Fibroblast of mammary gland (primary cell): ENCODE measurements around the gene CCDC187.
"Not testable (repeated sequence)": the region's sequence is repeated elsewhere in the genome, so short reads cannot be mapped to it uniquely, and the experiment has no call there.

Source experiments
- DNase-seq: peaks from one replicate; pipeline ENCODE4 v3.0.0-alpha.2; 2010; ENCODE audit warnings: low read depth
- H3K4me3 ChIP-seq: 2 replicates; pipeline ENCODE4 v1.5.1; 2011; ENCODE audit warnings: low read depth, mild to moderate bottlenecking, low read length, moderate library complexity; ENCODE audit not compliant: control insufficient read depth
- TF ChIP-seq, protein P1 (sequence below): conservative IDR thresholded peaks from 2 replicates; pipeline ENCODE4 v1.5.1; 2011; ENCODE audit warnings: low read depth, low read length, inconsistent platforms; ENCODE audit not compliant: control insufficient read depth, insufficient read depth

CCDC187 gene

GRCh38 chr9:136237486-136238341, 66.2 kb downstream of the CCDC187 start:
- no peak overlapping the region for H3K4me3 ChIP-seq
- DNase-seq, result no peak
- TF ChIP-seq, protein P1, sequence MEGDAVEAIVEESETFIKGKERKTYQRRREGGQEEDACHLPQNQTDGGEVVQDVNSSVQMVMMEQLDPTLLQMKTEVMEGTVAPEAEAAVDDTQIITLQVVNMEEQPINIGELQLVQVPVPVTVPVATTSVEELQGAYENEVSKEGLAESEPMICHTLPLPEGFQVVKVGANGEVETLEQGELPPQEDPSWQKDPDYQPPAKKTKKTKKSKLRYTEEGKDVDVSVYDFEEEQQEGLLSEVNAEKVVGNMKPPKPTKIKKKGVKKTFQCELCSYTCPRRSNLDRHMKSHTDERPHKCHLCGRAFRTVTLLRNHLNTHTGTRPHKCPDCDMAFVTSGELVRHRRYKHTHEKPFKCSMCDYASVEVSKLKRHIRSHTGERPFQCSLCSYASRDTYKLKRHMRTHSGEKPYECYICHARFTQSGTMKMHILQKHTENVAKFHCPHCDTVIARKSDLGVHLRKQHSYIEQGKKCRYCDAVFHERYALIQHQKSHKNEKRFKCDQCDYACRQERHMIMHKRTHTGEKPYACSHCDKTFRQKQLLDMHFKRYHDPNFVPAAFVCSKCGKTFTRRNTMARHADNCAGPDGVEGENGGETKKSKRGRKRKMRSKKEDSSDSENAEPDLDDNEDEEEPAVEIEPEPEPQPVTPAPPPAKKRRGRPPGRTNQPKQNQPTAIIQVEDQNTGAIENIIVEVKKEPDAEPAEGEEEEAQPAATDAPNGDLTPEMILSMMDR, result no peak

DNA sequence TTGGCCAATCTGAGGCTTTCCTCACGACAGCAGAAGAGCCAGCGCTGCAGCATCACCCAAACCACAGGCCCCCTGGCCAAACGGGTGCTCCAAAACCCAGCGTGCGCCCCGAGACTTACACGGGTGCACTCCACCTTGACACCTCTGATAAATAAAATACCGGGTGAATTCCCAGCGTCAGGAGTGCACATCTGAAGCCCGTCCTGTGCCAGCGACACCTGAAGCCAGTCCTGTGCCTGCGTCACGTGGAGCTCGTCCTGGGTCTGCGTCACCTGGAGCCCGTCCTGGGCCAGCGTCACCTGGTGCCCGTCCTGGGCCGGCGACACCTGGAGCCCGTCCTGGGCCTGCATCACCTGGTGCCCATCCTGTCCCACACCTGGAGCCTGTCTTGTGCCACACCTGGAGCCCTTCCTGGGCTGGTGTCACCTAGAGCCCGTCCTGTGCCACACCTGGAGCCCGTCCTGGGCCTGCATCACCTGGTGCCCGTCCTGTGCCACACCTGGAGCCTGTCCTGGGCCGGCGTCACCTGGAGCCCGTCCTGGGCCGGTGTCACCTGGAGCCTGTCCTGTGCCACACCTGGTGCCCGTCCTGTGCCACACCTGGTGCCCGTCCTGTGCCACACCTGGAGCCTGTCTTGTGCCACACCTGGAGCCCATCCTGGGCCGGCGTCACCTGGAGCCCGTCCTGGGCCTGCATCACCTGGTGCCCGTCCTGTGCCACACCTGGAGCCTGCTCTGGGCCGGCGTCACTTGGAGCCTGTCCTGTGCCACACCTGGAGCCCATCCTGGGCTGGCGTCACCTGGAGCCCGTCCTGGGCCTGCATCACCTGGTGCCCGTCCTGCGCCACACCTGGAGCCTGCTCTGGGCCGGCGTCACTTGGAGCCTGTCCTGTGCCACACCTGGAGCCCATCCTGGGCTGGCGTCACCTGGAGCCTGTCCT, 67.2 kb downstream of the CCDC187 start:
- not testable (repeated sequence) for DNase-seq, H3K4me3 ChIP-seq

DNA sequence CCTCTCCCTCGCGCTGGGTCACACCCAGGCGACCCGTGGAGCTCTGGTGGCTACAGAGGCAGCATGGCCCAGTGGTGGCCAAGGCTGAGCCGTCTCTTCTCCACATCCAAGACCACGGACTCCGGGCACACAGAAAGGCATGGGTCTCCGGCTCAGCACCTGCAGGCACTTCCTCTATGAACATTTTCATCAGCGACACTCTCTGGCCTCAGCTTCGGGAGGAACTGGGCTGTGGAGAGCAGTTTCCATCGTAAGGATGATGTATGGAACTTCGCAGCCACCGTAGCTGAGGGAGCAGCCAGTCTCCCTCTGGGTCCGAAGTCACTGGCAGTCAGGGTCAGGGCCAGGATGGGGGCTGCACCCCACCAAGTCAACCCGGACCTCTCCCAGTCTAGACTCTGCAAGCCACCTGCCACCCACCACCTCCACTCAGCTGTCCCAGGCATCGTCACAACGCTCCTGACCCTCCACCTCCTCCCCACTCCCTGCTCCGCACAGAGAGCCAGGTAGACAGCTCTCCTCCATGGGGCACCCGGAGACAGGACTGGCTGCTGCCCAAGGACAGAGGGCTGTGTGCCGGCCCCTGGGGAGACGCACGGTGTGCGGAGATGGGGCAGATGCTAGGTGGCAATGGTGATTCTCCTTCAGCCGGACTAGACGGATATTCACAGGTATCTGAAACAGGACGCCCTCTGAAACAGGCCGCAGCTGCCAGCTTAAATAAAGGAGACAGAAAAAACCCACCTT, 68.0 kb downstream of the CCDC187 start:
- TF ChIP-seq, protein P1, result no peak
- no peak for DNase-seq

DNA sequence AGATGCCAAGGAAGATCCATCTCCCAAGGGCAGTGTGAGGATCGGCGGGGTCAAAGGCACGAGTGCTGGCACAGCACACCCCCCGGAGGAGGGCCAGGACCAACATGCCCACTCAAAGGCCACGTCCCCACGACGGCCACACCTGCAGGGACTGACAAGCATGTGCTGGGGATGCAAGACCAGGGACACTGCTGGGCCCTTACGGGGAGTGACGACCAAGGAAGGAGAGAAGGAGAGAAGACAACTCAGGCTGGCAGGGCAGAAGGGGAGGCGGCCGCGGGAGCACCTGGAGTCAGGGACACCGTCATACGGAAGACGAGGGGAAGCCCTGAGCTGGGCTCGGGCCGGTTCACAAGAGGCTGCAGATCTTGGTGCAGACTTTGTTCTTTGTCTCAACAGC, 68.7 kb downstream of the CCDC187 start:
- no peak for DNase-seq
- no peak overlapping the region for H3K4me3 ChIP-seq
- TF ChIP-seq, protein P1, result no peak

More for the DNA sequence above, 68.0 kb downstream of the CCDC187 start:
- no peak overlapping the region for H3K4me3 ChIP-seq

- TF ChIP-seq, protein P1, result no peak
- DNase-seq, result no peak
- H3K4me3 ChIP-seq, result no peak overlapping the region
These were observed 69.3 kb downstream of the CCDC187 start for GRCh38 chr9:136234597-136234996.

GRCh38 chr9:136233868-136234267, 70.0 kb downstream of the CCDC187 start:
- DNase-seq, result no peak
- no peak overlapping the region for H3K4me3 ChIP-seq
- TF ChIP-seq, protein P1, result no peak
